22Rv1 (cell line): Measurements from ENCODE around the gene KLRF1.

Experiments used
- ZFX ChIP-seq: fragments of 450-650 bp; IDR thresholded peaks from 2 replicates; pipeline ENCODE4 v1.6.1; 2017; ENCODE audit warnings: antibody characterized with exemption, borderline replicate concordance
- TF ChIP-seq, protein P1 (sequence below): fragments of 450-650 bp; IDR thresholded peaks from 2 replicates; pipeline ENCODE4 v1.5.1; 2017; ENCODE audit warnings: mild to moderate bottlenecking

GRCh38 chr12:9868311-9868801 is 41.1 kb downstream of the KLRF1 start:
- TF ChIP-seq, protein P1, sequence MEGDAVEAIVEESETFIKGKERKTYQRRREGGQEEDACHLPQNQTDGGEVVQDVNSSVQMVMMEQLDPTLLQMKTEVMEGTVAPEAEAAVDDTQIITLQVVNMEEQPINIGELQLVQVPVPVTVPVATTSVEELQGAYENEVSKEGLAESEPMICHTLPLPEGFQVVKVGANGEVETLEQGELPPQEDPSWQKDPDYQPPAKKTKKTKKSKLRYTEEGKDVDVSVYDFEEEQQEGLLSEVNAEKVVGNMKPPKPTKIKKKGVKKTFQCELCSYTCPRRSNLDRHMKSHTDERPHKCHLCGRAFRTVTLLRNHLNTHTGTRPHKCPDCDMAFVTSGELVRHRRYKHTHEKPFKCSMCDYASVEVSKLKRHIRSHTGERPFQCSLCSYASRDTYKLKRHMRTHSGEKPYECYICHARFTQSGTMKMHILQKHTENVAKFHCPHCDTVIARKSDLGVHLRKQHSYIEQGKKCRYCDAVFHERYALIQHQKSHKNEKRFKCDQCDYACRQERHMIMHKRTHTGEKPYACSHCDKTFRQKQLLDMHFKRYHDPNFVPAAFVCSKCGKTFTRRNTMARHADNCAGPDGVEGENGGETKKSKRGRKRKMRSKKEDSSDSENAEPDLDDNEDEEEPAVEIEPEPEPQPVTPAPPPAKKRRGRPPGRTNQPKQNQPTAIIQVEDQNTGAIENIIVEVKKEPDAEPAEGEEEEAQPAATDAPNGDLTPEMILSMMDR: no peak
- TF ChIP-seq ZFX: no peak
